ENCODE results near the gene ITPR1. TPM values are rescaled to one million over a fixed set of nuclear protein-coding genes. Genes with fewer than 3 reads are reported as not detected.

ITPR1 gene
- total and polyA plus RNA-seq, 2 of the 4 experiments (the other 2 are of a cell fraction) = 1.8 to 5.7 TPM

GRCh38 chr3:4768021-4768420 lies 274.9 kb downstream of the ITPR1 start:
- Histone ChIP-seq H3K9me3 (ENCODE audit: control insufficient read depth, insufficient read depth, low read length) (peaks cover 7% of the 10 kb centered on the region), H2AK5ac (ENCODE audit: low read depth, low read length) (no peak overlapping the region), H3K79me1 (ENCODE audit: low read depth in 1 of 2, low read length in 2 of 2) (no peaks in the 10 kb centered on the region), H3K14ac (replicated peaks; ENCODE audit: low read depth, low read length) (no peak overlapping the region), H3K56ac (ENCODE audit: extremely low read depth, insufficient read depth, low read length) (no peak overlapping the region), H3K9me1 (ENCODE audit: insufficient read depth, low read length) (no peaks in the 10 kb centered on the region), H4K20me1 (ENCODE audit: insufficient read depth, low read length) (no peaks in the 10 kb centered on the region), H4K5ac (ENCODE audit: low read depth, low read length) (no peak overlapping the region), H3K4me3 (ENCODE audit: insufficient read depth, low read depth, low read length) (no peak overlapping the region), H3K18ac (ENCODE audit: low read depth, low read length) (no peak overlapping the region), H3K23ac (ENCODE audit: low read depth, low read length) (no peak overlapping the region), H3K4me2 (ENCODE audit: low read depth, low read length) (no peak overlapping the region), H2BK5ac (ENCODE audit: low read depth, low read length, poor library complexity, severe bottlenecking) (no peak overlapping the region), H2BK120ac (ENCODE audit: low read depth, low read length) (no peak overlapping the region), H2BK15ac (ENCODE audit: low read depth, low read length) (no peak overlapping the region), H2BK20ac (ENCODE audit: low read depth, low read length) (no peak overlapping the region), H3K9ac (ENCODE audit: low read depth, low read length) (no peak overlapping the region), H3K27ac (ENCODE audit: insufficient read depth, low read length) (no peak overlapping the region), H4K91ac (ENCODE audit: insufficient read depth, low read depth, low read length) (no peak overlapping the region), H2AFZ (replicated peaks; ENCODE audit: low read length, poor library complexity) (no peak overlapping the region), H2AK9ac (replicated peaks; ENCODE audit: low read depth, low read length, poor library complexity) (no peak overlapping the region), H3K4me1 (ENCODE audit: control insufficient read depth, insufficient read depth, low read length) (peaks cover 4% of the 10 kb centered on the region; the same call in 1 of the 2 replicates), H4K8ac (ENCODE audit: low read depth in 2 of 2, low read length in 2 of 2) (no peak overlapping the region), H3K27me3 (ENCODE audit: control insufficient read depth, insufficient read depth, low read length) (no peaks in the 10 kb centered on the region; the same call in 1 of the 2 replicates), H3K4ac (ENCODE audit: low read depth, low read length) (no peak overlapping the region), H3K36me3 (ENCODE audit: control insufficient read depth, insufficient read depth, low read length) (no peaks in the 10 kb centered on the region)
- dilution Hi-C loops (cut with HindIII; ENCODE audit: low sequenced_read_pairs, unreplicated experiment) = no loop called here
- no TSS peak for BruUV-seq (replicated peaks)
- no peak for DNase-seq
- WGBS, 2 experiments (ENCODE audit: extremely low coverage in 2 of 2, insufficient read length in 1 of 2) = 86% methylated on average over 2 of the region's 5 CpGs; no CpG with 5 or more reads in 1 of the 2 experiments
- no peak for TF ChIP-seq NFE2L2 (IDR thresholded peaks at IDR 0.05; ENCODE audit: low read depth, low read length)
- no peak for TF ChIP-seq RFX5 (IDR thresholded peaks at IDR 0.05; ENCODE audit: low read depth, low read length)
- TF ChIP-seq FOS (IDR thresholded peaks at IDR 0.05; ENCODE audit: low read depth, low read length) = no peak
- TF ChIP-seq MAFK (IDR thresholded peaks at IDR 0.05; ENCODE audit: low read depth, low read length) = no peak
- TF ChIP-seq RAD21 (IDR thresholded peaks at IDR 0.05; ENCODE audit: low read length) = no peak
- TF ChIP-seq USF2 (IDR thresholded peaks at IDR 0.05; ENCODE audit: low read depth, low read length) = no peak
- TF ChIP-seq ELK1 (IDR thresholded peaks at IDR 0.05; ENCODE audit: borderline replicate concordance, low read depth, low read length) = no peak
- TF ChIP-seq RCOR1 (IDR thresholded peaks at IDR 0.05; ENCODE audit: insufficient replicate concordance, low read length) = no peak
- ChIA-PET POLR2A (ENCODE audit: unreplicated experiment) (no interaction called here), CTCF (interaction anchor here (0.6 kb wide), 1 partner anchor 38 kb away, joined by 6 read pairs; no protein-coding TSS in a partner anchor)
- in situ Hi-C loops (cut with MboI; ENCODE audit: low sequenced_read_pairs) = no loop called here
- ATAC-seq (ENCODE audit: low read depth) = no peak
- intact Hi-C loops (cut with micrococcal nuclease) = no loop called here
